Panc1 (cell line): ENCODE results near the gene TPGS2.

Experiments used
- POLR2AphosphoS5 ChIP-seq: IDR thresholded peaks from 2 replicates; pipeline ENCODE4 v1.6.1; 2012; ENCODE audit warnings: mild to moderate bottlenecking, low read depth, low read length, moderate library complexity
- SIN3A ChIP-seq: IDR thresholded peaks from 2 replicates; pipeline ENCODE4 v1.6.1; 2012; ENCODE audit warnings: low read depth, mild to moderate bottlenecking, low read length, moderate library complexity, borderline replicate concordance; ENCODE audit not compliant: insufficient read depth
- TCF7L2 ChIP-seq: IDR thresholded peaks from 2 replicates; pipeline ENCODE4 v1.6.1; 2011; ENCODE audit warnings: mild to moderate bottlenecking, low read depth, low read length, inconsistent platforms
- TF ChIP-seq, protein P1 (sequence below): fragments of 450-650 bp; IDR thresholded peaks from 2 replicates; pipeline ENCODE4 v1.5.1; 2017; ENCODE audit warnings: mild to moderate bottlenecking
- TF ChIP-seq, protein P2 (sequence below), 2 experiments: IDR thresholded peaks; 2 replicates each; pipeline ENCODE4 v1.6.1; 2011 to 2012; ENCODE audit warnings: low read depth in 2 of 2, control low read depth in 1 of 2, low read length in 1 of 2, mild to moderate bottlenecking in 1 of 2, moderate library complexity in 1 of 2; ENCODE audit not compliant: insufficient read depth in 1 of 2

DNA sequence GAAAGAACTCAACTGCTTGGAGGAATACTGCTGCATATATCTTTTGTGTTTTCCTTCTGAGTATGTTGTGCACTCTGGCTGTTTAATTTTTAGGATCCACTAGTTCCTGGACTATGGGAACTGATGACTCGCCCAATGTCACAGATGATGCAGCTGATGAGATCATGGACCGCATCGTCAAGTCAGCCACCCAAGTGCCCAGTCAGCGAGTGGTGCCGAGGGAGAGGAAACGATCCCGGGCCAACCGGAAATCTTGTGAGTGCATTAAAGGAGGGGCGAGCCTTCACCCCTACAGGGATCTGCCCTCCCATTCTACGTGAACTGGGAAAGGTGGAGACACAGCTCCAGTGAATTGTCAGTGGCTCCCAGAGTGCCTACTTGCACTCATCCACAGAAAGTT lies 59.6 kb downstream of the TPGS2 start:
- TF ChIP-seq, protein P1, sequence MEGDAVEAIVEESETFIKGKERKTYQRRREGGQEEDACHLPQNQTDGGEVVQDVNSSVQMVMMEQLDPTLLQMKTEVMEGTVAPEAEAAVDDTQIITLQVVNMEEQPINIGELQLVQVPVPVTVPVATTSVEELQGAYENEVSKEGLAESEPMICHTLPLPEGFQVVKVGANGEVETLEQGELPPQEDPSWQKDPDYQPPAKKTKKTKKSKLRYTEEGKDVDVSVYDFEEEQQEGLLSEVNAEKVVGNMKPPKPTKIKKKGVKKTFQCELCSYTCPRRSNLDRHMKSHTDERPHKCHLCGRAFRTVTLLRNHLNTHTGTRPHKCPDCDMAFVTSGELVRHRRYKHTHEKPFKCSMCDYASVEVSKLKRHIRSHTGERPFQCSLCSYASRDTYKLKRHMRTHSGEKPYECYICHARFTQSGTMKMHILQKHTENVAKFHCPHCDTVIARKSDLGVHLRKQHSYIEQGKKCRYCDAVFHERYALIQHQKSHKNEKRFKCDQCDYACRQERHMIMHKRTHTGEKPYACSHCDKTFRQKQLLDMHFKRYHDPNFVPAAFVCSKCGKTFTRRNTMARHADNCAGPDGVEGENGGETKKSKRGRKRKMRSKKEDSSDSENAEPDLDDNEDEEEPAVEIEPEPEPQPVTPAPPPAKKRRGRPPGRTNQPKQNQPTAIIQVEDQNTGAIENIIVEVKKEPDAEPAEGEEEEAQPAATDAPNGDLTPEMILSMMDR = no peak
- TF ChIP-seq POLR2AphosphoS5 (no peak), SIN3A (no peak), TCF7L2 (no peak)
- TF ChIP-seq, protein P2, sequence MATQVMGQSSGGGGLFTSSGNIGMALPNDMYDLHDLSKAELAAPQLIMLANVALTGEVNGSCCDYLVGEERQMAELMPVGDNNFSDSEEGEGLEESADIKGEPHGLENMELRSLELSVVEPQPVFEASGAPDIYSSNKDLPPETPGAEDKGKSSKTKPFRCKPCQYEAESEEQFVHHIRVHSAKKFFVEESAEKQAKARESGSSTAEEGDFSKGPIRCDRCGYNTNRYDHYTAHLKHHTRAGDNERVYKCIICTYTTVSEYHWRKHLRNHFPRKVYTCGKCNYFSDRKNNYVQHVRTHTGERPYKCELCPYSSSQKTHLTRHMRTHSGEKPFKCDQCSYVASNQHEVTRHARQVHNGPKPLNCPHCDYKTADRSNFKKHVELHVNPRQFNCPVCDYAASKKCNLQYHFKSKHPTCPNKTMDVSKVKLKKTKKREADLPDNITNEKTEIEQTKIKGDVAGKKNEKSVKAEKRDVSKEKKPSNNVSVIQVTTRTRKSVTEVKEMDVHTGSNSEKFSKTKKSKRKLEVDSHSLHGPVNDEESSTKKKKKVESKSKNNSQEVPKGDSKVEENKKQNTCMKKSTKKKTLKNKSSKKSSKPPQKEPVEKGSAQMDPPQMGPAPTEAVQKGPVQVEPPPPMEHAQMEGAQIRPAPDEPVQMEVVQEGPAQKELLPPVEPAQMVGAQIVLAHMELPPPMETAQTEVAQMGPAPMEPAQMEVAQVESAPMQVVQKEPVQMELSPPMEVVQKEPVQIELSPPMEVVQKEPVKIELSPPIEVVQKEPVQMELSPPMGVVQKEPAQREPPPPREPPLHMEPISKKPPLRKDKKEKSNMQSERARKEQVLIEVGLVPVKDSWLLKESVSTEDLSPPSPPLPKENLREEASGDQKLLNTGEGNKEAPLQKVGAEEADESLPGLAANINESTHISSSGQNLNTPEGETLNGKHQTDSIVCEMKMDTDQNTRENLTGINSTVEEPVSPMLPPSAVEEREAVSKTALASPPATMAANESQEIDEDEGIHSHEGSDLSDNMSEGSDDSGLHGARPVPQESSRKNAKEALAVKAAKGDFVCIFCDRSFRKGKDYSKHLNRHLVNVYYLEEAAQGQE (IDR thresholded peaks at IDR 0.05; ENCODE audit: insufficient read depth in 1 of 2, low read depth in 2 of 2, low read length in 1 of 2) = no peak
